ENCODE data around the gene EDN1. TPM values are rescaled to one million over a fixed set of nuclear protein-coding genes. Genes with fewer than 3 reads are reported as not detected.
A peak's percentile ranks its signal among the peaks of the same experiment; 100 is the strongest.

The EDN1 gene
- total RNA-seq, 1 donor from 2014 or later, result 18.8 TPM

- peak; percentile 71 for DNase-seq
- H3K4me3 ChIP-seq, result peak overlapping the region; percentile 53
- no peaks in the 10 kb centered on the region for H3K27me3 ChIP-seq
- ATAC-seq, result peak; percentile 51
- H3K4me1 ChIP-seq, result peaks cover 3% of the 10 kb centered on the region
- no peak for TF ChIP-seq CTCF (IDR thresholded peaks at IDR 0.05)
- H3K9me3 ChIP-seq, result no peaks in the 10 kb centered on the region
- intact Hi-C loops (cut with DNase I), result loop anchor here (10.0 kb wide), 1 partner anchor 317 kb away; no protein-coding TSS in a partner anchor
- no peaks in the 10 kb centered on the region for H3K36me3 ChIP-seq
- H3K27ac ChIP-seq, result peak overlapping the region; percentile 47
Observed at GRCh38 chr6:12288211-12288618, 1.9 kb upstream of the EDN1 start.

- Histone ChIP-seq H3K4me3 (peak overlapping the region; percentile 53), H3K27me3 (no peaks in the 10 kb centered on the region), H3K27ac (peak overlapping the region; percentile 77), H3K9me3 (no peaks in the 10 kb centered on the region), H3K4me1 (peaks cover 3% of the 10 kb centered on the region), H3K36me3 (no peaks in the 10 kb centered on the region)
- intact Hi-C loops (cut with DNase I), result loop anchor here (10.0 kb wide), 1 partner anchor 316 kb away; no protein-coding TSS in a partner anchor
- ATAC-seq, result no peak
- DNase-seq, result no peak
- TF ChIP-seq CTCF (IDR thresholded peaks at IDR 0.05), result no peak
Observed at GRCh38 chr6:12288914-12289313, 1.2 kb upstream of the EDN1 start.

GRCh38 chr6:12289365-12289919 lies 719 bp upstream of the EDN1 start:
- Histone ChIP-seq H3K4me1 (peaks cover 3% of the 10 kb centered on the region), H3K27ac (peak overlapping the region; percentile 77), H3K27me3 (no peaks in the 10 kb centered on the region), H3K9me3 (no peaks in the 10 kb centered on the region), H3K36me3 (no peaks in the 10 kb centered on the region), H3K4me3 (peak overlapping the region; percentile 53)
- no peak for DNase-seq
- peak; percentile 53 for ATAC-seq
- peak; percentile 75 for TF ChIP-seq CTCF (IDR thresholded peaks at IDR 0.05)
- intact Hi-C loops (cut with DNase I), result loop anchor here (10.0 kb wide), 1 partner anchor 315 kb away; no protein-coding TSS in a partner anchor

- H3K27me3 ChIP-seq, result no peaks in the 10 kb centered on the region
- H3K4me3 ChIP-seq, result peak overlapping the region; percentile 53
- peak overlapping the region; percentile 77 for H3K27ac ChIP-seq
- no peak for ATAC-seq
- no peaks in the 10 kb centered on the region for H3K36me3 ChIP-seq
- DNase-seq, result no peak
- TF ChIP-seq CTCF (IDR thresholded peaks at IDR 0.05), result no peak
- intact Hi-C loops (cut with DNase I), result no loop called here
- peaks cover 3% of the 10 kb centered on the region for H3K4me1 ChIP-seq
- no peaks in the 10 kb centered on the region for H3K9me3 ChIP-seq
Observed at GRCh38 chr6:12291071-12291838, 1.1 kb downstream of the EDN1 start.

GRCh38 chr6:12291839-12292604 lies 1.9 kb downstream of the EDN1 start:
- no peaks in the 10 kb centered on the region for H3K9me3 ChIP-seq
- peak overlapping the region; percentile 77 for H3K27ac ChIP-seq
- H3K27me3 ChIP-seq, result no peaks in the 10 kb centered on the region
- DNase-seq (no peak), ATAC-seq (peak; percentile 31)
- no peaks in the 10 kb centered on the region for H3K36me3 ChIP-seq
- peak overlapping the region; percentile 53 for H3K4me3 ChIP-seq
- no peaks in the 10 kb centered on the region for H3K4me1 ChIP-seq
- intact Hi-C loops (cut with DNase I), result no loop called here
- peak; percentile 26 for TF ChIP-seq CTCF (IDR thresholded peaks at IDR 0.05)
